HEK293T (cell line): ENCODE results near the gene ZC3H12C.

ENCODE experiments used
- CTCF ChIA-PET: fragments of 350-600 bp; formaldehyde crosslinking; extraction: SDS; loops from one replicate; lab custom pipeline; 2021; ENCODE audit warnings: antibody characterized with exemption, inconsistent platforms; lab: Yijun Ruan, JAX
- POLR2A ChIA-PET: fragments of 350-600 bp; formaldehyde crosslinking; extraction: SDS; loops from one replicate; lab custom pipeline; 2020; ENCODE audit warnings: antibody characterized with exemption, inconsistent platforms; lab: Yijun Ruan, JAX
- DNase-seq: peaks from one replicate; pipeline ENCODE4 v3.0.0; 2012; ENCODE audit warnings: mixed read lengths; ENCODE audit errors: extremely low spot score
- ARNT ChIP-seq: fragments of 450-650 bp; IDR thresholded peaks from 2 replicates; pipeline ENCODE4 v1.6.1; 2017; ENCODE audit warnings: mild to moderate bottlenecking
- BHLHE40 ChIP-seq: fragments of 450-650 bp; IDR thresholded peaks from 2 replicates; pipeline ENCODE4 v1.6.1; 2016; ENCODE audit warnings: mild to moderate bottlenecking, moderate library complexity, borderline replicate concordance
- CTBP1 ChIP-seq: fragments of 450-650 bp; IDR thresholded peaks from 2 replicates; pipeline ENCODE4 v1.6.1; 2016; ENCODE audit warnings: borderline replicate concordance
- ELF4 ChIP-seq: fragments of 450-650 bp; IDR thresholded peaks from 2 replicates; pipeline ENCODE4 v1.6.1; 2017; ENCODE audit warnings: antibody characterized with exemption
- FOXA1 ChIP-seq: fragments of 450-650 bp; IDR thresholded peaks from 2 replicates; pipeline ENCODE4 v1.6.1; 2016; ENCODE audit warnings: mild to moderate bottlenecking
- FOXK2 ChIP-seq: fragments of 450-650 bp; IDR thresholded peaks from 2 replicates; pipeline ENCODE4 v1.6.1; 2016; ENCODE audit warnings: mild to moderate bottlenecking
- FOXM1 ChIP-seq: fragments of 450-650 bp; IDR thresholded peaks from 2 replicates; pipeline ENCODE4 v1.6.1; 2017; ENCODE audit warnings: mild to moderate bottlenecking, borderline replicate concordance
- HDGF ChIP-seq: fragments of 450-650 bp; IDR thresholded peaks from 2 replicates; pipeline ENCODE4 v1.6.1; 2017; ENCODE audit warnings: antibody characterized with exemption, borderline replicate concordance
- L3MBTL2 ChIP-seq: fragments of 450-650 bp; conservative IDR thresholded peaks from 2 replicates; pipeline ENCODE4 v1.6.1; 2016; ENCODE audit warnings: mild to moderate bottlenecking
- LEF1 ChIP-seq: fragments of 450-650 bp; IDR thresholded peaks from 2 replicates; pipeline ENCODE4 v1.6.1; 2017; ENCODE audit warnings: mild to moderate bottlenecking, borderline replicate concordance
- NFRKB ChIP-seq: fragments of 450-650 bp; IDR thresholded peaks from 2 replicates; pipeline ENCODE4 v1.6.1; 2016; ENCODE audit warnings: mild to moderate bottlenecking, moderate library complexity
- PKNOX1 ChIP-seq: fragments of 450-650 bp; IDR thresholded peaks from 2 replicates; pipeline ENCODE4 v1.6.1; 2016
- SP1 ChIP-seq: fragments of 450-650 bp; IDR thresholded peaks from 2 replicates; pipeline ENCODE4 v1.6.1; 2017
- SUZ12 ChIP-seq: fragments of 450-650 bp; IDR thresholded peaks from 2 replicates; pipeline ENCODE4 v1.6.1; 2016; ENCODE audit warnings: mild to moderate bottlenecking
- TARDBP ChIP-seq: fragments of 450-650 bp; IDR thresholded peaks from 2 replicates; pipeline ENCODE4 v1.6.1; 2016
- ZNF384 ChIP-seq: fragments of 450-650 bp; IDR thresholded peaks from 2 replicates; pipeline ENCODE4 v1.6.1; 2016

The ZC3H12C gene

DNA sequence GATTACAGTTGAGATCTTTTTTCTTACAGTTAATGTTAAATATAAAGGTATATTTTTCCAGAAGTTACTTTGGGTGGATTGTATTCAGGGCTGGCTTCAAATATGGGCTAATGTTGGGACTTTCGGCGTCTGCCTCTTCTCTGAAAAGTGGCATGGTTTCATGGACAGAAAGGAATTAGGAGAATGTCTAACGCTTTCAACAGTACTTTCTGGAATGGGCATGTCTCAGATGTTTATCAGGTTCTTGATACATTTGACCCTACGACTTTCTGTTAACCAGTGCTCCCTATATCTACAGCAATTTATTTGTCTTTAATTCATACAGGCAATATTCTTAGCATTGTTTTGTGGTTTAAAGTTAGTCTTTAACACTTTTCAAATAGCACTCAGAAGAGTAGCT is 33.7 kb downstream of the ZC3H12C start:
- POLR2A ChIA-PET = interaction anchor here (1.4 kb wide), 1 partner anchor 34 kb away, joined by 3 read pairs; no protein-coding TSS in a partner anchor
- CTCF ChIA-PET = no interaction called here
- no peak for DNase-seq

DNA sequence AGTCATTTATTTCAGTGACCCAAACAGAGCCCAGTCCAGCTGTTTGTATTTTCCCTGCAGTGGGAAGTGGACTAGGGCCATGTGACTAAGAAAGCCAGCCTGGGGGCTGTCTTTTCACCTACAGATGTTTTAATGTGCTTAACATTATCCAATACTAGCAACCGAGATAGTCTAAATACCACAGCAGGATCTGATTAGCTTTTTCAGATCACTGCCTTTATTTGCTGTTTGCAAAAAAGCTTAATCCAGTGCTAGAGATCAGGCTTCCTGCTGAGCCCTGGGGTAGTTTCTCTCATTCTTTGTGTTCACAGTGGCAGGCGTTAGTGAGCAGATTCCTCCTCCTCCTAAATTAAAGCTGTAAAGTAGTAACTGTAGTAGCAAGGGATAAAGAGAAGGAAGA is 35.0 kb downstream of the ZC3H12C start:
- TF ChIP-seq SUZ12 (no peak), CTBP1 (no peak), ELF4 (no peak)
- DNase-seq = no peak
- ChIA-PET POLR2A (interaction anchor here (1.4 kb wide), 1 partner anchor 36 kb away, joined by 3 read pairs; no protein-coding TSS in a partner anchor), CTCF (interaction anchor here (0.7 kb wide), 1 partner anchor 1414 kb away, joined by 3 read pairs; no protein-coding TSS in a partner anchor)

More for the DNA sequence above, 33.7 kb downstream of the ZC3H12C start:
- TF ChIP-seq ARNT = no peak
- TF ChIP-seq FOXK2 = no peak
- TF ChIP-seq L3MBTL2 = no peak
- no peak for TF ChIP-seq TARDBP
- no peak for TF ChIP-seq ELF4

GRCh38 chr11:110130642-110131238 is 37.5 kb downstream of the ZC3H12C start:
- CTCF ChIA-PET = interaction anchor here (0.6 to 1.2 kb wide), 3 partner anchors 11 to 184 kb away, joined by 3 read pairs; no protein-coding TSS in a partner anchor
- TF ChIP-seq LEF1 = no peak
- TF ChIP-seq ELF4 = no peak
- TF ChIP-seq TARDBP = no peak
- no peak for TF ChIP-seq NFRKB
- no peak for TF ChIP-seq SP1
- TF ChIP-seq SUZ12 = no peak
- POLR2A ChIA-PET = interaction anchor here (0.8 kb wide), 1 partner anchor 39 kb away, joined by 3 read pairs; no protein-coding TSS in a partner anchor
- peak; percentile 50 for DNase-seq

- ChIA-PET CTCF (interaction anchor here (0.6 to 1.2 kb wide), 3 partner anchors 11 to 185 kb away, joined by 3 read pairs; no protein-coding TSS in a partner anchor), POLR2A (no interaction called here)
- no peak for DNase-seq
- TF ChIP-seq BHLHE40 (no peak), TARDBP (no peak), FOXA1 (no peak), SUZ12 (no peak), L3MBTL2 (no peak), ZNF384 (no peak), ARNT (no peak), ELF4 (no peak), NFRKB (no peak), FOXK2 (no peak), HDGF (no peak), PKNOX1 (no peak), SP1 (no peak), FOXM1 (no peak), LEF1 (no peak), CTBP1 (no peak)
Observed at GRCh38 chr11:110131386-110132123, 38.4 kb downstream of the ZC3H12C start.

DNA sequence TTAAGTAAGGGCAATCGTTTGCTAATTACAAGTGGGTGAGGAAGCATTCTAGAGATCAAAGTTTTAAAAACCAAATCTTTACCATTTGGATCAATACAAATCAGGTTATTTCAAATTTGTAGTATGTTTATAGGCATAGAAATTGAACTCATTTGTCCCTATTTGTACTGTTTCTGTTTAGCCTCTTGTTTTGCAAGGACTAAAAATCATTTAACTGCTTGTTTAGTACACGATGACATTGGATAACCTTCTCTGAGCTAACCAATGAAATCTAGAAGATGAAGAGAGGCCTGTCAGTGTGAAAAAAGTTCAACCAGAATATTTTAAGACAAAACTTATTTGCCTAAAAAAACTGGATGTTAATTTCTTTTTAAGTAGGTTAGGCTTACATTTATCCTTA is 40.0 kb downstream of the ZC3H12C start:
- DNase-seq = no peak
- CTCF ChIA-PET = interaction anchor here (0.6 kb wide), 1 partner anchor 20 kb away, joined by 3 read pairs; no protein-coding TSS in a partner anchor
- TF ChIP-seq FOXK2 = no peak
- TF ChIP-seq NFRKB = no peak
- no peak for TF ChIP-seq CTBP1
- TF ChIP-seq ZNF384 = no peak
- no peak for TF ChIP-seq ARNT
- no peak for TF ChIP-seq ELF4
- no peak for TF ChIP-seq L3MBTL2
- TF ChIP-seq SP1 = no peak
- TF ChIP-seq FOXM1 = no peak
- TF ChIP-seq LEF1 = no peak
- TF ChIP-seq BHLHE40 = no peak
- TF ChIP-seq HDGF = no peak
- TF ChIP-seq TARDBP = no peak
- no peak for TF ChIP-seq FOXA1
- TF ChIP-seq SUZ12 = no peak
- no peak for TF ChIP-seq PKNOX1
- POLR2A ChIA-PET = no interaction called here

DNA sequence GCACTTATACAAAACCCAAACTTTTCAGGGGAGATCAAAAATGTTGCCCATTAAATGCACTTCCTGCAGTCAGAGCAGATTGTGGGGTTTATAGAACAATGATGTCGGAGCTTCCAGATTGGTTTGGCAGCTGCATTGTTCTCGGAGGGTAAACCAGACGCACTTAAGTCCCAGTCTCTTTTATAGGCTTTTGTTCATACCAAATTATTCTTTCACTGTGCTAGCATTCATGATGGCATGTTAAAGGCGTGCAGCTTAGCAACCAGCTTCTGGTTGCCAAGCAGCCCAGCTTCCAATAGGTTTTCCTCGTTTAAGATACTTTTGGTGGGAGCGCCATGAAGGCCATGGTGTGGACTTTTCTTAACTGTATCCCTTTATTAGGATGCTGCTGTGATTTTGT is 40.9 kb downstream of the ZC3H12C start:
- DNase-seq = no peak
- CTCF ChIA-PET = no interaction called here
- POLR2A ChIA-PET = no interaction called here
- no peak for TF ChIP-seq FOXM1
- TF ChIP-seq FOXK2 = no peak
- TF ChIP-seq BHLHE40 = no peak
- TF ChIP-seq FOXA1 = no peak
- TF ChIP-seq TARDBP = no peak
- TF ChIP-seq SUZ12 = no peak
- no peak for TF ChIP-seq LEF1
- no peak for TF ChIP-seq ZNF384
- TF ChIP-seq NFRKB = no peak
- no peak for TF ChIP-seq ELF4
- no peak for TF ChIP-seq SP1
- no peak for TF ChIP-seq PKNOX1
- no peak for TF ChIP-seq ARNT
- TF ChIP-seq L3MBTL2 = no peak
- TF ChIP-seq CTBP1 = no peak
- TF ChIP-seq HDGF = no peak
